ENCODE measurements around the gene GRAMD1A.

Gene GRAMD1A

DNA sequence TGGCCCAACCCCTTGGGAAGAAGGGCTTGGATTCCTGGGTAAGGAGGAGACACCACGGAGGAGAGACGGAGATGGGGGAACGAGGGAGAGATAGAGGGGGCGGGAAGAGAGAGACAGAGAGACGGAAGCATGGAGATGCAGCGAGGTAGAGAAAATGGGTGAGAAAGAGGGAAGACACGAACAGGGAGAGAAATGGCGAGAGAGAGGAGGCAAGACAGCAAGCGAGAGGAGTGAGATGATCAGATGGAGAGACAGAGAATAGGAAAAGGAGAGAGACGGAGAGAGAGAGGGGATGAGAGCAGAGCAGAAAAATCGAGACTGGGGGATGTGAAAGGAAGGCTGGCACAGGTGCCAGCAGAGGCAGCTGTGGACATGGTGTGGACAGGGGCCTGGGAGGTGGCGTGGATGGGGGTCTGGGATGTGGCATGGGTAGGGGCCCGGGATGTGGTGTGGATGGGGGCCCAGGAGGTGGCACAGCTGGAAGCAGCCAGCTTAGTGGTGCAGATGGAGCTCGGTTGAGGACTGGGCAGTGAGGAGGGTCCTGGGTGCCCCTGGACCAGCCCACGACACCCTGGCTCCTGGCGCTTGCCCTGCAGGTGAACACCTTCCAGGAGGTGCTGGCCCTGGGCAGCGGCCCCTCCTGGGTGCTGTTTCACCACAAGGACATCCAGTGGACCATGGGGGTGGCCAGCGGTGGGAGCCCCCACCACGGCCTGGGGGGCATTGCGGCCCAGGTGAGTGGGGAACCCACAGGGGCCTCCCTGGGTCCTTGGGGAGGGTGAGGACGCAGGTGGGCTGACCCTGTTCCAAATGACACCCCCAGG lies 75.3 kb downstream of the GRAMD1A start:
- DNase-seq (ENCODE audit: low spot score): no peak

DNA sequence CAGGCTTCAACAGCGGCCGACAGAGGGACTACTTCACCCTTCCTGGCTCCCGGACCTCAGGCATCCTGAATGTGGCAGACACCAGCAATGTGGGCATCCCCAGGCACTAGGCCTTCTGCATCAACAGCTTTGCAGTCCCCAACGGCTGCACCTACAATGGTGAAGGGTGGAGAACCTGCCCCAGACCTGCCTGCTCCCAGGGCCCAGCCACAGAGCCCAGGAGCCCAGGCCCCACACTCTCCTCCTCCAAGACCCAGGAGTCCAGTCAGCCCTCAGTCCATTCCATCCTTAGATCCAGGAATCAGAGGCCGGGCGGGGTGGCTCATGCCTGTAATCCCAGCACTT lies 75.9 kb downstream of the GRAMD1A start:
- DNase-seq (ENCODE audit: low spot score): no peak

Data from activated CD4-positive, alpha-beta T cell treated with anti-CD3 and anti-CD28 coated beads, Interleukin-2, Interleukin-4, amounts not matched to agents 100 ng/mL and 50 ng/mL, durations not matched to agents 16 hours and 8 hours (primary cell).